GM08714 (cell line): ENCODE results near the gene TOP2A.
"Not testable (repeated sequence)": the region's sequence is repeated elsewhere in the genome, so short reads cannot be mapped to it uniquely, and the experiment has no call there.

ENCODE experiments used
- H3K4me3 ChIP-seq: fragments of 200-500 bp; sonication (Bioruptor generic); 2 replicates; pipeline ENCODE4 v1.5.1; 2014; ENCODE audit warnings: mild to moderate bottlenecking, low read length, inconsistent platforms
- ZNF274 ChIP-seq: IDR thresholded peaks from 2 replicates; pipeline ENCODE4 v1.6.1; 2012; ENCODE audit warnings: mild to moderate bottlenecking, low read depth, low read length

TOP2A gene

DNA sequence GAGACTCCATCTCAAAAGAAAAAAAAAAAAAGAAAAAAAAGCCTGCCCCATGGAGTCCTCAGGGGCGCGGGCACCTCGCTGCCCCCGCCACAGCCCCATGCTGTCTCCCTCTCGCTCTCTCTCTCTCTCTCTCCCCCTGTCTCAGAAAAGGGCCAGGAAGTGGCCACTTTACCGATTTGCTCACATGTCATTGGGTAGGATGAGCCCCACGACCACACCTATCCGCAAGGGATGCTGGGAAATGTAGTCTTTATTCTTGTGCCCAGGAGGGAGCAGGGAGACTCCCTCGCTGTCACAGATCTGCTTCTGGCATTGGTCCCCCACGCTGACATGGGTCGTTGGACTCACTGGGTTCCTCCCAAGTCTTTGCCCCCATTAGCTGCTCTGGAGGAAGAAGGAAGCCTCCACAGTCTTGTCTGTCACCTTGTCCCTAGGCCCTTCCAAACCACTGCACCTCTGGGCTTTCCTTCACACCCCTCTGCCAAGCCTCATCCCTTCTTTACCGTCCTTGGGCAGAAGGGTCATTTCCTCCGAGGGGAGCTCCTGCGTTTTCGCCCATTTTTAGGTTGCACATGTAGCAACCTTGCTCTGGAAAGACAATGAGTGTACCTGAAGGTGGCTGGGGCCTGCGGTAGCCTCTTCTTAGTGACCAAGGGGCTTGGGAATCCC, 46.3 kb downstream of the TOP2A start:
- no peak overlapping the region for H3K4me3 ChIP-seq
- TF ChIP-seq ZNF274, result no peak

DNA sequence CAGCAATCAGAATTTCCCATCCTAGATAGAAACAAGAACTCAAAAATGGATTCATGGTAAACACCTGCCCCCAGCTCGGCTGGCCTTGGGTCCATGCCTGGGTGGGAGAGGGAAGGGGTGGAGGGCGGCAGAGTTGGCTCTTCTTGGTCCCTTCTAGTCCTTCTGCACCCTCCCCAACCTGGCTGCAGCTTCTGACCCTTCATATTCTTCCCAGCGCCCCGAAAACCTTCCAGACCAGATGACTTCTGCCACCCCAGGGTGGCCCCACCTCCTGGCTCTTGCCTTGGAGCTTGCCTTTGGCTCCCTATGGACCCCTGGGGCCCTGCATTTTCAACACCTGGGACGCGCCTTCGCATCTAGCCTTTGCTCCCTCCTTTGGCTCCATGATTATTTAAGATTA, 47.8 kb downstream of the TOP2A start:
- TF ChIP-seq ZNF274, result no peak
- no peak overlapping the region for H3K4me3 ChIP-seq

DNA sequence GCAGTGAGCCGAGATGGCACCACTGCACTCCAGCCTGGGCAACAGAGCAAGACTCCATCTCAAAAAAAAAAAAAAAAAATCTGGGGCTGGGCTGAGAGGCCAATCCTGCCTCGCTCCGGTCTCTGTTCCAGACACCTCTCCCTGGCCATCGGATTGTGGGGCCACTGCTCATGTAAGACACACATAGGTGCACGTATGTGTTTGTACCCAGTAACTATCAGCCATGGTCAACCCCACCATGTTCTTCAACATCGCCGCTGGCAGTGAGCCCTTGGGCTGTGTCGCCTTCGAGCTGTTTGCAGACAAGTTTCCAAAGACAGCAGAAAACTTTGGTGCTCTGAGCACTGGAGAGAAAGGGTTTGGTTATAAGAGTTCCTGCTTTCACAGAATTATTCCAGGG, 50.0 kb downstream of the TOP2A start:
- H3K4me3 ChIP-seq, result not testable (repeated sequence)

DNA sequence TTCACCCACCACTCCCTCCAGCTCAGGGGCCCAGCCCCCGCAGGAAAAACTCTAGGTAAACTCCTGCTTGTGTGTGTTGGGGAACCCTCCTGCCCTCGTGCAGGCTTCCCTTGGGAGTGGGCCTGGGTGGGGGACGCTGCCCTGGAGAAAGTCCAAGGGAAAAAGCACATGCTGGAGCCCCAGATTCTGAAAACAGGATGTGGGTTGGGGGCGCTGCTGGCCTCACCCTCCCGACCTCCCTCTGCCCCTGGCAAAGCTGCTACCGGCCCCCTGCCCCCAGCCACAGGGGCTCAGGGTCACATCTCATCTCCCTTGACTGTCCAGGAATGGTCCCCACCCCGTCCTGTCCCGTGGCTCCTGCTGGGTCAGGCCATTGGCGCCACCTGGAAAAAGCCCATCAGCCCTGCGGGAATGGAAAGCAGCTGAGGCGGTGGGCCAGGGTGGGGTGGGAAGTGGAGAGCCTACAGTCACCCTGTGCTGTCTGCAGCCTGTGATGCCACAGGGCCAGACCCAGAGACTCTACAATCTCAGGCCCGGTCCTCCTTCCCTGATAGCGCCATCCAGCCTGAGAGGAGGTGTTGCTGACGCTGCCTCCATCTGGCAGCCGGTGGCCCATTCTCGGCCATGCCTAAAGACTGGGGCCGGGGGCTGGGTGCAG, 50.7 kb downstream of the TOP2A start:
- no peak for TF ChIP-seq ZNF274

DNA sequence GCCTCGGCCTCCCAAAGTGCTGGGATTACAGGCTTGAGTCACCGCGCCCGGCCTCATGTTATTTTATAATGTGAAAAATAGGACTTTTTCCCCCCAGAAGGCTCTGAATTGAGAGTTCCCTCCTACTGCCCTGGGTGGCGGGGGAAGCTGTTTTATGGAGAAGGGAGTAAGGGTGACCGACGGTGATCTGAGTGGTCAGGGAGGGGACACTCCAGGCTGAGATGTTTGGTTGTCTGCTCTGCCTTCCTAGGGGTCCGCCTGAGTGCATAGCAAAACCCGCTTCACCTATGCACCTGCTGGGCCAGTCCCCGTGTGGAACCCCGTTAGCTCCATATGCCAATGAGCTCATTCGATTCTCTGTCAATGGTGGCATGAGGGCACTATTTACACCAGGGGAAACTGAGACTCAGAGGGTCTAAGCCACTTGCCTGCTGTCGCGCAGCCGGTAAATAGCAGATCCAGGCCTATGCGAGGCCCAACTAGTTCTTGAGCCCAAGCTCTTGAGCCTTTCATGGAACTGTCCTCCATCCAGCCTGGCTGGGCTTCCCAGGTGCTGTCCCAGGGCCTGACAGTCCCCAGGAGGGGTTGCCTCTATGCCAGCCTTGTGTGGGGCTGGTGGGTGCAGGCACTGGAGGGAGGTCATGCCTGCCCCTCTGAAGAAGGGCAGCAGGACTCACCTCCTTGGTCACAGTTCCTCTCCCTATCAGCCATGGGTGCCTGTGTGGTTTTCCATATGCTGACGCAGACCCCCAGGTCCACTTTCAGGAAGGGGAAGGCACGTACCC, 51.4 kb downstream of the TOP2A start:
- no peak overlapping the region for H3K4me3 ChIP-seq
- TF ChIP-seq ZNF274, result no peak

More for the DNA sequence above, 50.7 kb downstream of the TOP2A start:
- H3K4me3 ChIP-seq, result no peak overlapping the region

DNA sequence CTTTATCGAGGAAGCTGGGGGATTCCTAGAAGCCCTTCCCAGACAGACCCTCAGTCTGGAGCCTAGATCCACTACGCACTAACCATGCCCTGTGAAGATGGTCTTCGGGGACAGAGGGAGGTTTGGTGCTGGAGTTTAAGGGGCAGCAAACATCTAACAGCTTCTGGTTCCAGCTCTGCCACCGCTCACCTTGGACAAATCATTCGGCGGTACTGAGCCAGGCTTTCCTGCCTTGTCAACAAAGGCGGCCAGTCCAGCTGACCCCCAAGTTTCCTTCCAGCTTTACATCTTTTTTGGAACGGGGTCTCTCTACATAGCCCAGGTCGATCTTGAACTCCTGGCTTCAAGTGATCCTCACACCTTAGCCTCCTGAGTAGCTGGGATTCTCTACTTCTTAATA, 52.8 kb downstream of the TOP2A start:
- H3K4me3 ChIP-seq, result no peak overlapping the region
- TF ChIP-seq ZNF274, result no peak

DNA sequence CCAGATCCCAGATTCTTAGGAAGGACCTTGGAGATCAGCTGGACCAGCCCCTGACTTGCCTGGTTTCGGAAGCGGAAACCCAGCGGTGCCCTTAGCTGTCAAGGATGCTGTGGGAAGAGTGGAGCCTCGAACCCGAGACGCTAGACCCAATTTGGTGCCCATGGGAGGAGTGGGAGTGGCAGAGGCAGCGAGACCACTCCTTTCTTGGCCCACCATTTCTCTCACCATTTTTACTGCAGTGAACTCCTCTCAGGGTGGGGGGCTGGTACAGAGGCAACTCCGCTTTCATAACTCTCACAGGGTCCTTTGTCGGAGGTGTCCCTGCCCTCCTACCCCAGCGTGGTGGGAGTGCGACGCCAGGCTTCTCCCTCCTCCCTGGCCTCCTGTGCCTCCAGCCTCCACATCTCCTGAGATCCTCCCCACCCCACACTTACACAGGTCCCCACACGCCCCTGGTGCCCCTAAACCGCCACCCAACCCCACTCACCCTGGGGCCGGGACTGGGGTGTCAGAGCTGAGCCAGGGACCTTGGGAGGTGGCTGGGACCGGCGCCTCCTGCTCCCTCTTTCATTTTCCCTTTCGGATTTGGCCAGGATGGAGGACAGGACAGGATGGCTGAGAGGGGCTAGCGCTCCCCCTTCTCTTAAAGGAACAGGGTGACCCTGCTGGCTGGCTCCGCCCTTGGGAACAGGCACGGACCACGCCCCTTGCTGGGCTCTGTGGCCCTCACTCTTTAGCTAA, 53.4 kb downstream of the TOP2A start, which contains the start of gene GJD3:
TSS of gene GJD3 (minus strand) at position 617 of the 741 bp plus-strand sequence. CDS start 922 bp downstream, outside the sequence.
- TF ChIP-seq ZNF274, result no peak
- peak within 1 kb of the TSS; percentile 60; the same call in 1 of the 2 replicates for H3K4me3 ChIP-seq

DNA sequence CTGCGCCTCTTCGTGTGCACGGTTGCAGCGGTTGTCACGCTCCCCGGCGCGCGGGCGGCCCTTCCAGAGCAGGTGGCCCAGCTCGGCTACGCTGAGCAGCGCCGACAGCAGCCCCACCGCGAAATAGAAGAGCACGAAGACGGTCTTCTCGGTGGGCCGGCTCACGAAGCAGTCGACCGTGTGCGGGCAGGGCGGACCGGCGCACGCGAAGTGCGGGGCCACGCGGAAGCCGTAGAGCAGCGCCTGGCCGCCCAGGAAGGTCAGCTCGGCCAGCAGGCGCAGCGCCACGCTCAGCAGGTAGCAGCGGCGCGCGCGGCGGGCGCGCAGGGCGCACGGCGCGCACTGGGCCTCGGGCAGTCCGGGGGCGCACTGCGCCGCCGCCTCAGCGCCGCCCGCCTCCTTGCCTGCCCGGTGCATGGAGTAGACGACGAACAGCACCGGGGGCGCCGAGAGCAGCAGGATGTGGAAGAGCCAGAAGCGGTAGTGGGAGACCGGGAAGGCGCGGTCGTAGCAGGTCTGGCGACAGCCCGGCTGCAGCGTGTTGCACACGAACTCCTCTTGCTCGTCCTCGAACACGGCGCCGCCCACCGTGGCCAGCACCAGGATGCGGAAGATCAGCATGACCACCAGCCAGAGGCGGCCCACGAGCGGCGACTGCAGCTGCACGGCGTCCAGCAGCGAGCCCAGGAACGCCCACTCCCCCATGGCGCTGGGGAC, 54.4 kb downstream of the TOP2A start:
- TF ChIP-seq ZNF274, result no peak
- peak overlapping the region; percentile 60; the same call in 1 of the 2 replicates for H3K4me3 ChIP-seq

DNA sequence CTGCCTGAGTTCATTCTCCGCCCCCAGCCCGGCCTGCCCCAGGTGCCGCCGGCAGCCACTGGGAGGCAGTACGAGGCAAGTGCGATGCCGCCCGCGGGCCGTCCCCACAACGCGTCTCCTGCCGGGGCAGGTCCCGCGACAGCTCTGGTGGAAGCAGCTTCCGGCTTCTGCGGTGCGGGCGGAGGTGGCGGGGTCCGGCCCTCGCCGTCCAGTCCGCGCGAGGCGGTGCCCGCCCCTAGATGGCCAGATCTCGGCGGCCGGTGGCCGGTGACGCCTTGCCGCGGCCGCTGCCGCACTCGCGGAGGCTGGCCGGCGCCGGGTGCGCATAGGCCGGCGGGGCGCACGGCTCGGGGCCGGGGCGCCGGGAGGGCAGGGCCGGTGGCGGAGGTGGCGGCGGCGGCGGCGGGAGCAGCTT, 55.0 kb downstream of the TOP2A start:
- peak overlapping the region; percentile 60; the same call in 1 of the 2 replicates for H3K4me3 ChIP-seq
- no peak for TF ChIP-seq ZNF274

DNA sequence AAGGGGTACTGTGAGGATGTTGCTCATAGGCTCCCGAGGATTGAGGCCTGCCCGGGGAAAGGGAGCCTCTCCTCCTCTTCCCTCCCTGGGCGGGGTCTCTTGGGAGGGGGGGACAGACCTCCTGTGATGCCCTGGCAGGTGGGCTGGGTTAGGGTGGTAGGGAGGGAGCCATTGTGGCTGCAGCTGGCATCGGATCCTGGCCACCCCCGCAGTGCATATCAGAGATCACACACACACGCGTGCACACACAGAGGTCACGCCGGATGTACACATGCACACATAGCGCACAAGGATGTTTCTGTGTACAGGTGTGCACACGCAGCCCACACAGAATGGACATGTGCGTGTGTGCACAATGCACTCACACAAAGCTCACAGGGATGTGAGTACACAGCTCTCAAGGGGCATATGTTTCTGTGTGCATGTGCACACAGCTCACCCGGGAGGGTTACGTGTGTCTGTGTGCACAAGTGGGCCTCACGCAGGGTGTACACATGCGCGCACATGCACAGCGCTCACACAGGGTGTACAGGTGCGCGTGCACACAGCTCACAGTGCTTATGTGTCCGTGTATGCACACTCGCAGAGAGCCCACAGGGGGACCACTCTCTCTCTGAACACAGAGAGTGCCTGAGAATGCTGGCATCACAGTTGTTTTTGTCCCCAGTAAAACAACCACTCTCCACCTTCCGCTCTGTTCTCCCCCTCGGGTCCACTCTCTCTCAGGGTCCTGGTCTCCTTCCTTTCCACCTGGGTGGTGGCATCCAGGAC, 55.6 kb downstream of the TOP2A start:
- TF ChIP-seq ZNF274, result no peak
- no peak overlapping the region; the same call in 1 of the 2 replicates for H3K4me3 ChIP-seq

DNA sequence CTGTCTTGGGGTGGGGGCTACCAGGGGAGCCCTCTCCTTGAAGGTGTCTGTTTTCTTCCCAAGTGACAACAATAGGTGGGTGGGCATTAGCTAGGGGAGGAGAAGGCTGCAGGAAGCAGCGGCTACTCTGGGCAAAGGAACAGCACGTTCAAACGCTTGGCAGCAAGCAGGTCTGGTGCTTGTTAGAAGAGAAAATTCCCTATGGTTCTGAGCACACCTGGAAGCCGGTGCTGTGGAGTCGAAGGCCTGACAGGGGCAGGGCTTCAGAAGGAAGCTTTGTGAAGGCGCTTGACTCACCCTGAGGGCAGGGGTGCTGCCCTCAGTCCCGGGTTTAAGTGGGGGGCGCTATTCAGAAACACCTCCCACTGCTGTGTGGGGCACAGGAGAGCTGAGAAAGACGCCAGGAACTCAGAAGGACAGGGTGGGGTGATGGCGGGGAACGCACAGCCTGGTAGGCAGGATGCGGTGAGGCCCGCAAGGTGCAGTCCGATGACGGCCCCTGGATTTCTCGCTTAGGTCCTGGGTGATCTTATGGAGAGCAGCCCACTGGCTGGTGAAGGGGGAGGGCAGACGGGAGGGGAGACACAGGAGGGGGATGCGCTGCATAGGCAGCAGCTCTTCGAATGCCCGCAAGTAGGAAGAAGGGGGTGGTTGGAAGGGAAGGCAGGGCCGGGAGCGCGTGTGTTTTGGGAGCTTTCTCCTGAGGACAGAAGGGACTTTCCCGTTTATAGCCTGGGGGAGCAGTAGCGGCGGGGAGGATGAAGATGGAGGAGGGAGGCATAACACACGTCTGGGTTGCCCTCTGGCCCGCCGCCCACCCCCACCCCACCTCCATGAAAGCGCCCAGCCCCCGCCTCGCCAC, 56.4 kb downstream of the TOP2A start:
- no peak for TF ChIP-seq ZNF274
- no peak overlapping the region for H3K4me3 ChIP-seq

DNA sequence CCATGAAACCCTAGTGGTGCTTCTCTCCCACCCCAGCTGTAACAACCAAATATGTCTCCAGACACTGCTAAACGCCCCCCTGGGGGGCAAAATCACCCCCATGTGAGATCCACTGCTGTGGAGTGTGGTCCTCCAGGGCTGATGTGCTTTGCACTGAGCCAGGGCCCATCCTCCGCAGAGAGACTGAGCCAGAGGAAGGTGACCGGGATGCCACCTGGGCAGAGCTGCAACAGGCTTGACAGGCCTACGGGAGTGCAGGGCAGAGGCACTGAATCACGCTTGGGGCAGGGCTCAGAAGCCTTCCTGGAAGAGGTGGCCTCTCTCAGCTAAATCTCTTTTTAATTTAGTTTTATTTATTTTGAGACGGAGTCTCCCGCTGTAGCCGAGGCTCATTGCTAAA, 57.6 kb downstream of the TOP2A start:
- H3K4me3 ChIP-seq, result no peak overlapping the region
- no peak for TF ChIP-seq ZNF274
